Natural killer cell (primary cell): ENCODE measurements around the gene CDKL4. TPM values are rescaled to one million over a fixed set of nuclear protein-coding genes. Genes with fewer than 3 reads are reported as not detected.

Experiments
- ATAC-seq, 3 donors: fragments of 150-1000 bp in 2 of 3; fragments of 200-7000 bp in 1 of 3; cut with Tn5 transposase; 1 replicate in 1 of 3; 2 replicates in 2 of 3; pipeline ENCODE4 v1.10.0; 2021; ENCODE audit warnings: mild to moderate bottlenecking in 2 of 3, moderate library complexity in 2 of 3
- DNase-seq, 2 donors: peaks; one replicate each; pipeline versions ENCODE4 v3.0.0 to v3.0.0-alpha.2; 2013 to 2021; ENCODE audit warnings: mixed read lengths in 1 of 2
- H3K27ac ChIP-seq: one replicate; pipeline ENCODE4 v1.5.1; 2013; ENCODE audit warnings: mild to moderate bottlenecking, low read length
- H3K27me3 ChIP-seq: one replicate; pipeline ENCODE4 v1.6.1; 2013; ENCODE audit warnings: low read length; ENCODE audit not compliant: control insufficient read depth, insufficient read depth
- H3K36me3 ChIP-seq: one replicate; pipeline ENCODE4 v1.6.1; 2013; ENCODE audit warnings: low read length; ENCODE audit not compliant: control insufficient read depth, insufficient read depth
- H3K4me1 ChIP-seq: one replicate; pipeline ENCODE4 v1.6.1; 2013; ENCODE audit warnings: low read length; ENCODE audit not compliant: control insufficient read depth, insufficient read depth
- H3K4me3 ChIP-seq: one replicate; pipeline ENCODE4 v1.5.1; 2013; ENCODE audit warnings: low read length
- H3K9me3 ChIP-seq: one replicate; pipeline ENCODE4 v1.6.1; 2013; ENCODE audit warnings: low read length; ENCODE audit not compliant: control insufficient read depth, insufficient read depth
- H3K27ac Mint-ChIP-seq, 2 donors: one replicate each; pipeline ENCODE4 v1.8.0; 2022; ENCODE audit warnings: mild to moderate bottlenecking in 2 of 2, mixed read lengths in 2 of 2, moderate library complexity in 1 of 2
- H3K27me3 Mint-ChIP-seq, 2 donors: one replicate each; pipeline ENCODE4 v1.8.0; 2022; ENCODE audit warnings: low read depth in 2 of 2, mixed read lengths in 2 of 2
- H3K36me3 Mint-ChIP-seq: one replicate; pipeline ENCODE4 v1.8.0; 2022; ENCODE audit warnings: mixed read lengths
- H3K4me1 Mint-ChIP-seq, 2 donors: one replicate each; pipeline ENCODE4 v1.8.0; 2022; ENCODE audit warnings: mixed read lengths in 2 of 2
- H3K4me3 Mint-ChIP-seq: one replicate; pipeline ENCODE4 v1.8.0; 2022; ENCODE audit warnings: mild to moderate bottlenecking, moderate library complexity, mixed read lengths
- H3K9me3 Mint-ChIP-seq, 2 donors: one replicate each; pipeline ENCODE4 v1.8.0; 2022; ENCODE audit warnings: mixed read lengths in 2 of 2
- WGBS: methylation state at CpG from one replicate; pipeline ENCODE4 v1.1.7; 2013; ENCODE audit warnings: missing lambda C conversion rate; ENCODE audit not compliant: insufficient coverage; 5-methylcytosine and 5-hydroxymethylcytosine counted together
- intact Hi-C: fragments of 100-400 bp; cut with micrococcal nuclease; formaldehyde crosslinking; loops from one replicate; pipeline ENCODE4 v1.14.2; 2022
- total RNA-seq, 4 donors: library from RNA; stranded (reverse); fragments of 120-200 nt in 1 of 4; gene quantifications; one replicate each; pipeline versions ENCODE4 v1.2.3 to v1.2.4, GENCODE V29; 2013 to 2022
- TF ChIP-seq, protein P1 (sequence below): fragments of 200-600 bp; IDR thresholded peaks from one replicate; pipeline ENCODE4 v1.8.0; 2022; ENCODE audit warnings: antibody characterized with exemption

Gene CDKL4
- total RNA-seq, 3 donors from 2014 or later (not counting 1 experiment from before 2014, with no cell fraction given): not detected

DNA sequence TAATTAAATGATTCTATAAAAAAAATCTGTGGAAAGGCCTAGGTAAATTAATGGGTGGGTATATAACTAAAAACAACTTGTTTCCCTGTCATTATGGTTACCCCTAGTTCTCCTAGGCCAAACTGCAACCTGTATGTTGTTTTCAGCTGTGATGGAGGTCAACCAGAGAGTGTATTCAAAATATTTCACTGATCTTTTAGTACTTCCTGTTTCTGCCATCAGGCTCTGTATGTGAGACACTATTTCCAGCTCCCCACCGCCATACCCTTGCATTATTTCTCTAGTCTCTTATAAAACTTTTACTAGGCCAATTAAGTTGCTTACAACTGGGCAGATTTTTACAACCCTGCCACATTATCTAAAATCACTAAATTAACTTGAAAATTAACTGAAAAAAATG, 21.0 kb upstream of the CDKL4 start:
- Histone ChIP-seq H3K27me3 (no peaks in the 10 kb centered on the region), H3K9me3 (no peaks in the 10 kb centered on the region), H3K4me1 (no peaks in the 10 kb centered on the region), H3K27ac (peak overlapping the region; percentile 52), H3K4me3 (no peak overlapping the region), H3K36me3 (peaks cover 3% of the 10 kb centered on the region)
- intact Hi-C loops: no loop called here
- no peak overlapping the region for H3K4me3 Mint-ChIP-seq
- peak in 1 of 2 donors; percentile 9 for DNase-seq
- no peaks in the 10 kb centered on the region for H3K9me3 Mint-ChIP-seq
- H3K36me3 Mint-ChIP-seq: no peaks in the 10 kb centered on the region
- peak overlapping the region; percentile 66 to 76 for H3K27ac Mint-ChIP-seq
- TF ChIP-seq, protein P1, sequence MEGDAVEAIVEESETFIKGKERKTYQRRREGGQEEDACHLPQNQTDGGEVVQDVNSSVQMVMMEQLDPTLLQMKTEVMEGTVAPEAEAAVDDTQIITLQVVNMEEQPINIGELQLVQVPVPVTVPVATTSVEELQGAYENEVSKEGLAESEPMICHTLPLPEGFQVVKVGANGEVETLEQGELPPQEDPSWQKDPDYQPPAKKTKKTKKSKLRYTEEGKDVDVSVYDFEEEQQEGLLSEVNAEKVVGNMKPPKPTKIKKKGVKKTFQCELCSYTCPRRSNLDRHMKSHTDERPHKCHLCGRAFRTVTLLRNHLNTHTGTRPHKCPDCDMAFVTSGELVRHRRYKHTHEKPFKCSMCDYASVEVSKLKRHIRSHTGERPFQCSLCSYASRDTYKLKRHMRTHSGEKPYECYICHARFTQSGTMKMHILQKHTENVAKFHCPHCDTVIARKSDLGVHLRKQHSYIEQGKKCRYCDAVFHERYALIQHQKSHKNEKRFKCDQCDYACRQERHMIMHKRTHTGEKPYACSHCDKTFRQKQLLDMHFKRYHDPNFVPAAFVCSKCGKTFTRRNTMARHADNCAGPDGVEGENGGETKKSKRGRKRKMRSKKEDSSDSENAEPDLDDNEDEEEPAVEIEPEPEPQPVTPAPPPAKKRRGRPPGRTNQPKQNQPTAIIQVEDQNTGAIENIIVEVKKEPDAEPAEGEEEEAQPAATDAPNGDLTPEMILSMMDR: no peak
- H3K27me3 Mint-ChIP-seq: no peaks in the 10 kb centered on the region
- H3K4me1 Mint-ChIP-seq: peaks cover 20 to 21% of the 10 kb centered on the region in 2 donors
- ATAC-seq: peak in 1 of 3 donors; percentile 47
- WGBS: 63% methylated on average over 1 of the region's 1 CpG

DNA sequence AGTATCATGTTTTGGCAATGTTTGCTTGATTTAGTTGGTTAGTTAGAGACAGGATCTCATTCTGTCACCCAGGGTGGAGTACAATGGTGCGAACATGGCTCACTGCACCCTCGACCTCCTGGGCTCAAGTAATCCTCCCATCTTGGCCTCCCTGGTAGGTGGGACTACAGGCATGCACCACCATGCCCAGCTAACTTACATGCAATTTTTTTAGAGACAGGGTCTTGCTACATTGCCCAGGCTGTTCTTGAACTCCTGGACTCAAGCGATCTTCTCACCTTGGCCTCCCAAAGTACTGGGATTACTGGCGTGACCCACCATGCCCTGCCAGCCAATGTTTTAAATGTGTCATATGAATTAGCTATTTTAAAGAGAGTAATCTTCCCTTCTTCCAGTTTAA, 16.3 kb upstream of the CDKL4 start:
- H3K4me1 Mint-ChIP-seq: peaks cover 6 to 7% of the 10 kb centered on the region in 2 donors
- intact Hi-C loops: no loop called here
- no peak overlapping the region for H3K4me3 Mint-ChIP-seq
- no peaks in the 10 kb centered on the region for H3K27me3 ChIP-seq
- no peak for ATAC-seq
- no peaks in the 10 kb centered on the region for H3K9me3 ChIP-seq
- H3K4me3 ChIP-seq: no peak overlapping the region
- H3K27ac ChIP-seq: no peak overlapping the region
- TF ChIP-seq, protein P1: no peak
- peaks cover 6% of the 10 kb centered on the region for H3K36me3 Mint-ChIP-seq
- no peak for DNase-seq
- H3K9me3 Mint-ChIP-seq: no peaks in the 10 kb centered on the region
- no peaks in the 10 kb centered on the region for H3K27me3 Mint-ChIP-seq
- H3K36me3 ChIP-seq: peaks cover 10% of the 10 kb centered on the region
- no peak overlapping the region for H3K27ac Mint-ChIP-seq
- 93% methylated on average over 2 of the region's 4 CpGs for WGBS
- no peaks in the 10 kb centered on the region for H3K4me1 ChIP-seq

DNA sequence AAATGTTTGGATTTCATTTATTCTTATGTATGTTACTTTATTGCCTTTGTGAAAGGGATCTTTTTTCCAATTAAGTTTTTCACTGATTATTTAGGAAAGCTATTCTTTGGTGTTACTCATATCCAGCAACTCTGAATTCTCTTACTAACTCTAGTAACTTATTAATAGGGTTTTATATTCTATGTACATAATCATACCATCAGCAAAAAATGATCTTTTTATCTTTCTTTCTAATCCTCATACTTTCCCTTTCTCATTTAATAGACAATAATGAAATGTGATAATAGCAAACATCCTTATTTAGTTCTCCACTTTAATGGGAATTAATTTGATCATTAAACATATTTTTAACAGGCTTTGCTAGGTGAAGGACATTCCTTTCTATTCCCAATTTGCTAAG, 12.3 kb upstream of the CDKL4 start:
- H3K27me3 Mint-ChIP-seq: no peaks in the 10 kb centered on the region
- no peak overlapping the region for H3K27ac Mint-ChIP-seq
- no peak for DNase-seq
- no peaks in the 10 kb centered on the region for H3K9me3 Mint-ChIP-seq
- no peak overlapping the region for H3K4me3 Mint-ChIP-seq
- Histone ChIP-seq H3K4me3 (no peak overlapping the region), H3K9me3 (no peaks in the 10 kb centered on the region), H3K4me1 (no peaks in the 10 kb centered on the region), H3K27me3 (no peaks in the 10 kb centered on the region), H3K27ac (no peak overlapping the region), H3K36me3 (peaks cover 16% of the 10 kb centered on the region)
- H3K36me3 Mint-ChIP-seq: peaks cover 6% of the 10 kb centered on the region
- no peaks in the 10 kb centered on the region for H3K4me1 Mint-ChIP-seq
- ATAC-seq: no peak
- TF ChIP-seq, protein P1: no peak
- intact Hi-C loops: no loop called here

DNA sequence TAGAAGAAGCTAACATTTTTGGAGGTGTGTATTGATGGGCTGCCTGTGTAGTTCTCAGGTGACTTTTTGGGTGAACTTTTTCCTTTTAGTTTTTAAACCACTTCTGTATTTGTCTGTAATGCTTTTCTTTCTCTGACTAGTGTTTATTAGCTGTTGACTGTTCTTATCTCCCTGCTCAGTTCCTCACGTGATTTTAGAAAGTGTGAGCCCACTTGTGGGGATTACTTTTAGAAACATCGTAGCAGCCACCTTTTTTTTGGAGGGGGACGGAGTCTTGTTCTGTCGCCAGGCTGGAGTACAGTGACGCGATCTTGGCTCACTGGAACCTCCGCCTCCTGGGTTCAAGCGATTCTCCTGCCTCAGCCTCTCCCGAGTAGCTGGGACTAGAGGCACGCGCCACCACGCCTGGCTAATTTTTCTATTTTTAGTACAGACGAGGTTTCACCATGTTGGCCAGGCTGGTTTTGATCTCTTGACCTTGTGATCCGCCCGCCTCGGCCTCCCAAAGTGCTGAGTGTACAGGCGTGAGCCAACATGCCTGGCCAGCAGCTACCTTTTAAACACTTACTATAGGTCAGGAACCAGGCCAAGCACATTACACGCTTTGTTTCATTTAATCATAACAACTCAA, 9.2 kb upstream of the CDKL4 start:
- no peak for DNase-seq
- intact Hi-C loops: no loop called here
- TF ChIP-seq, protein P1: no peak
- Mint-ChIP-seq H3K27me3 (no peaks in the 10 kb centered on the region), H3K27ac (no peak overlapping the region), H3K4me1 (no peaks in the 10 kb centered on the region), H3K4me3 (no peak overlapping the region), H3K9me3 (no peaks in the 10 kb centered on the region), H3K36me3 (peaks cover 6% of the 10 kb centered on the region)
- peaks cover 2% of the 10 kb centered on the region for H3K9me3 ChIP-seq
- no peak for ATAC-seq
- H3K36me3 ChIP-seq: peaks cover 9% of the 10 kb centered on the region
- H3K4me3 ChIP-seq: no peak overlapping the region
- no peaks in the 10 kb centered on the region for H3K4me1 ChIP-seq
- H3K27me3 ChIP-seq: no peaks in the 10 kb centered on the region
- 89% methylated on average over 17 of the region's 18 CpGs for WGBS
- H3K27ac ChIP-seq: no peak overlapping the region
